GM23248 (cell line): ENCODE data around the gene IVNS1ABP.

Experiments
- EZH2 ChIP-seq: fragments of 200-600 bp; sonication (generic); IDR thresholded peaks from 2 replicates; pipeline ENCODE4 v1.6.1; 2018; ENCODE audit warnings: antibody characterized with exemption, mild to moderate bottlenecking; ENCODE audit not compliant: insufficient read depth, poor library complexity, severe bottlenecking
- EZH2phosphoT487 ChIP-seq: fragments of 200-600 bp; sonication (generic); IDR thresholded peaks from 2 replicates; pipeline ENCODE4 v1.6.1; 2018; ENCODE audit warnings: antibody characterized with exemption, moderate library complexity, mild to moderate bottlenecking, low read depth; ENCODE audit not compliant: insufficient read depth

DNA sequence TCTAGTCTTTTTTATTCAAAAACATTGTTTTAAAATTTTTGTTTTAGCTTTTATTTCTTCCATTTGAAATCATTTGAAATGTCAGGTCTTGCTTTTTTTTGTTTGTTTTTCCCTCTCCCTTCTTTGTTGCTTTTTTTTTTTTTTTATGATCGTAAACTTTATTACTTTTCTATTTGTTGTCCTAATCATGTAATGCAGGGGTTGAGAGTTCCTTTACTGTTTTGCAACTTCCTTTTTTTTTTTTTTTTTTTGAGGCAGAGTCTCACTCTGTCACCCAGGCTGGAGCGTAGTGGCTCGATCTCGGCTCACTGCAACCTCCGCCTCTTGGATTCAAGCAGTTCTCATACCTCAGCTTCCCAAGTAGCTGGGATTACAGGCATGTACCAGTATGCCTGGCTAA lies 24.8 kb downstream of the IVNS1ABP start:
- TF ChIP-seq EZH2 (no peak), EZH2phosphoT487 (no peak)
